Heart left ventricle (tissue), 13 donors: ENCODE measurements around the gene PLA2G4D.

ENCODE experiments used
- CTCF ChIP-seq, 12 donors: fragments of 200-600 bp; sonication (generic) in 4 of 12; IDR thresholded peaks; one replicate each; pipeline versions ENCODE4 v1.5.0 to v1.8.0; 2018 to 2022; ENCODE audit warnings: antibody characterized with exemption in 12 of 12, mild to moderate bottlenecking in 5 of 12
- POLR2A ChIP-seq, 2 donors: fragments of 450-650 bp; IDR thresholded peaks; one replicate each; pipeline ENCODE4 v1.6.1; 2017; ENCODE audit warnings: antibody characterized with exemption in 2 of 2, mild to moderate bottlenecking in 2 of 2, moderate library complexity in 2 of 2
- donor health status: ischemic (EF 13 %, LVEDD 7.1; RV severe dilation, severe dysfunction).
- donor health status: DM: no; HTN: yes; CAD: no.
- donor health status: DM: no; HTN: no; CAD: no.
- donor health status: ischemic (EF 25% LVEDD 6.9; RV normal size, moderate dysfunction).
- donor health status: ischemic (EF 25% LVEDD 5.7; RV mildly dilated, moderate dysfunction).
- donor health status: ischemic (EF 35%, LVEDD 5.7; RV mildly dilated, moderate dysfunction).
- donor health status: nonischemic (EF 11% LVEDD 7.7; RV severe dilation, severe dysfunction).
- donor health status: DM: yes; HTN: yes; CAD: no.
- donor health status: PGD.
- donor health status: ischemic (EF 29% LVEDD 5.4; RV normal size, mild dysfunction).
- donor health status: nonischemic (EF 23%, LVEDD 6.1; RV moderate dilation, normal function).

- TF ChIP-seq CTCF (IDR thresholded peaks at IDR 0.05): no peak
- TF ChIP-seq POLR2A (IDR thresholded peaks at IDR 0.05): no peak
Observed at GRCh38 chr15:42082823-42083604, 11.3 kb downstream of the PLA2G4D start.
